ENCODE data around the gene FAM210B.

Gene FAM210B, protein sequence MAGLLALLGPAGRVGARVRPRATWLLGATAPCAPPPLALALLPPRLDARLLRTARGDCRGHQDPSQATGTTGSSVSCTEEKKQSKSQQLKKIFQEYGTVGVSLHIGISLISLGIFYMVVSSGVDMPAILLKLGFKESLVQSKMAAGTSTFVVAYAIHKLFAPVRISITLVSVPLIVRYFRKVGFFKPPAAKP

DNA sequence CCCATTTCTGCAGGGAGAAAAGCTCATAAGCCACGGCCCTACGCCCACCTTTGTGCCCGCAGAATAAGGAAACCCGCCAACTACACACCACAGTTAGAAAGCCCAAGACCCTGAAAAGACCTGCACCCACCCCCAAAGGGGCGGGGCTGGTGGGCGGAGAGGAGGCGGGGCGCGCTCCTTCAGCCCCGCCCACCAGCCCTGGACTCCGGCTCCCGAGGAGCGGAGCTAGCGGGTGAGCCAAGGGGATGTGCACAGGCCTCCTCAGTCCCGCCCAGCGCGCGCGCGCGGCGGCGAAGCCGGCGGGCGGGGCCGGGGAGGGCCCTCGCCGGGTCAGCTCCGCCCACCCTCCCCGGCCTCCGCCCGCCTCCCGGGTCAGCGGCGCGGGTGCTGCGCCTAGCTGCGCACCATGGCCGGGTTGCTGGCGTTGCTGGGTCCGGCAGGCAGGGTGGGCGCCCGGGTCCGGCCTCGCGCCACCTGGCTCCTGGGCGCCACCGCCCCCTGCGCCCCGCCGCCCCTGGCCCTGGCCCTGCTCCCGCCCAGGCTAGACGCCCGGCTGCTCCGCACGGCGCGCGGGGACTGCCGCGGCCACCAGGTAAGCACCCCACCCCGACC is at the start of gene FAM210B:
TSS of gene FAM210B (plus strand) at position 375 of the 612 bp plus-strand sequence. CDS start at position 407, 32 bp downstream.
- H3K4me3 ChIP-seq (replicated peaks; ENCODE audit: low read depth, low read length), result peak within 1 kb of the TSS; percentile 86
- no peak for TF ChIP-seq CTCF (IDR thresholded peaks at IDR 0.05; ENCODE audit: low read length, missing control alignments)
- DNase-seq (ENCODE audit: low read depth), result peak; percentile 88

- TF ChIP-seq CTCF (IDR thresholded peaks at IDR 0.05; ENCODE audit: low read length, missing control alignments), result no peak
- no peak for DNase-seq (ENCODE audit: low read depth)
- H3K4me3 ChIP-seq (replicated peaks; ENCODE audit: low read depth, low read length), result no peak overlapping the region
Measured at GRCh38 chr20:56316051-56316450, 42.7 kb upstream of the FAM210B start.

GRCh38 chr20:56316483-56316882 is 42.3 kb upstream of the FAM210B start:
- no peak overlapping the region for H3K4me3 ChIP-seq (replicated peaks; ENCODE audit: low read depth, low read length)
- TF ChIP-seq CTCF (IDR thresholded peaks at IDR 0.05; ENCODE audit: low read length, missing control alignments), result no peak
- DNase-seq (ENCODE audit: low read depth), result no peak

DNA sequence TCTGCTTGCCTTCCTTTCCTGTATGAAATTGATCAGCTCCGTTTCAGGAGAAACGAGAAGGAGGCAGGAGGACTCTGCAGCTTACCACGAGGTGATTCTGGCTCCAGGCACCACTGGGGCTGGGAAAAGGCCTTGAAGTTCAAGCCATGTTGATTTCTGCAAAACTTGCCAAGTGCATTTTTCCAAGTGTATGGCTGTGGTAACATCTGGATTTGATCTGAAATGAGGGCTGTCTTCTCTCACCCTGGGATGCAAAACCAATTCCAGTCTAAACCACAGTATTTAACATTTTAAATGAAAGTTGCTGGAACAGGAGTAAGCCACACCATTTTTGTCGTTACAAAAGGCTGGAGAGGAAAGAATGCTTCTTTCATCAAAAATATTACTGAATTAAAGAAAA is 36.1 kb upstream of the FAM210B start:
- no peak for TF ChIP-seq CTCF (IDR thresholded peaks at IDR 0.05; ENCODE audit: low read length, missing control alignments)
- H3K4me3 ChIP-seq (replicated peaks; ENCODE audit: low read depth, low read length), result no peak overlapping the region

DNA sequence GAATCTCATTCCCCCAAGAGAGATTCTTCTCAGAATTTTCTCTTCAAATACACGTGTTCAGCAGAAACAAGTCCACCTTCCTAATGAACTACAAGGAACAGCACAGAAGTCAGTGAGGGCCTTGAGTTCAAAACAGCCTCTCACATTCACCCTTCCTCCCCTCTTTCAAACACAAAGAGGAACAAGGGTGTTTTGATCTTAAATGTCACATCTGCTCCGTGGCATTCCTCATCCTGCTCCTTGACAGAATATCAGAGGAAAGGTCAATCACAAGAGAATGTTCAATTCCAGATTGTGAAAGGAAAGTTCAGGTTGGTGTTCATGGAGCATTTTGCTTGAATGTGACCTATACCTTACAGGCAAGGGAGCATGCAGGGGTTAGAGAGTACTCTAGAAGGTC is 35.6 kb upstream of the FAM210B start:
- no peak for DNase-seq (ENCODE audit: low read depth)
- H3K4me3 ChIP-seq (replicated peaks; ENCODE audit: low read depth, low read length), result no peak overlapping the region

More for the DNA sequence above, 36.1 kb upstream of the FAM210B start:
- no peak for DNase-seq (ENCODE audit: low read depth)

GRCh38 chr20:56323656-56324055 is 35.1 kb upstream of the FAM210B start:
- H3K4me3 ChIP-seq (replicated peaks; ENCODE audit: low read depth, low read length), result no peak overlapping the region
- TF ChIP-seq CTCF (IDR thresholded peaks at IDR 0.05; ENCODE audit: low read length, missing control alignments), result no peak
- no peak for DNase-seq (ENCODE audit: low read depth)

More for the DNA sequence above, 35.6 kb upstream of the FAM210B start:
- TF ChIP-seq CTCF (IDR thresholded peaks at IDR 0.05; ENCODE audit: low read length, missing control alignments), result no peak

DNA sequence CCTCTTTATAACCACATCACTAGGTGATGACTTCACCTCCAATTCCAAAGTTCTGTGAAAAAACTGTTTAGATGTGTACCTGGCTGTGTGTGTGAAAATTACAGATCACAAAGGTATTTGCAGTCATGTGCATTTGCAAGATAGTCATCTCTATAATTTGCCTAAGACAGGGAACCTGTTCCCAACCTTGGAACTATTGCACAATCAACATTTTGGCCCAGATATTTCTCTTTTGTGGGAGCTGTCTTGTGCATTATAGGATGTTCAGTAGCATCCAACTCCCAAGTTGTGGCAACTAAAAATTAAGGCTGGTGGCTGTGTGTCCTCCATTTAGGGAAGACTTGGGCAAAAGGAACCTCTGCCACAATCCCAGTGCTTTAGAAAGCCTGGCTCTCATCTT is 34.0 kb upstream of the FAM210B start:
- no peak for TF ChIP-seq CTCF (IDR thresholded peaks at IDR 0.05; ENCODE audit: low read length, missing control alignments)
- no peak overlapping the region for H3K4me3 ChIP-seq (replicated peaks; ENCODE audit: low read depth, low read length)
- no peak for DNase-seq (ENCODE audit: low read depth)

Measured in fibroblast of pulmonary artery (primary cell).